ENCODE results near the gene SLC10A3.

The SLC10A3 gene

DNA sequence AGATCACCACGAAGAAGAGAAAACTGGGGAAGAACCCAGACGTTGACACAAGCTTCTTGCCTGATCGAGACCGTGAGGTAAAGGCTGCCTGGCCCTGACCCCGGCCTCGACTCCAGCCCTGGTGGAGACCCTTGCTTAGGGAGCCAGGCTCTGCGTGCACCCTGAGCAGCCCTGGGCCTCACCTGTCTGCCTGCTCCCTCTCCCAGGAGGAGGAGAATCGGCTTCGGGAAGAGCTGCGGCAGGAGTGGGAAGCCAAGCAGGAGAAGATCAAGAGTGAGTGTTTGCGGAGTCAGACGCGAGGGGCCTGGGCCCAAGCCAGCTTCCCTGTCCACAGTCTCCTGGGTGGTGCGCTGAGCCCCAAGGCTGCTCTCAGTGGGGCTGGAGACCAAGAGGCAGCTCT lies 41.9 kb downstream of the SLC10A3 start:
- DNase-seq (ENCODE audit: low read depth), result no peak
- H3K4me3 ChIP-seq (ENCODE audit: control insufficient read depth, low read depth, low read length), result no peak overlapping the region
- TF ChIP-seq, protein P1, sequence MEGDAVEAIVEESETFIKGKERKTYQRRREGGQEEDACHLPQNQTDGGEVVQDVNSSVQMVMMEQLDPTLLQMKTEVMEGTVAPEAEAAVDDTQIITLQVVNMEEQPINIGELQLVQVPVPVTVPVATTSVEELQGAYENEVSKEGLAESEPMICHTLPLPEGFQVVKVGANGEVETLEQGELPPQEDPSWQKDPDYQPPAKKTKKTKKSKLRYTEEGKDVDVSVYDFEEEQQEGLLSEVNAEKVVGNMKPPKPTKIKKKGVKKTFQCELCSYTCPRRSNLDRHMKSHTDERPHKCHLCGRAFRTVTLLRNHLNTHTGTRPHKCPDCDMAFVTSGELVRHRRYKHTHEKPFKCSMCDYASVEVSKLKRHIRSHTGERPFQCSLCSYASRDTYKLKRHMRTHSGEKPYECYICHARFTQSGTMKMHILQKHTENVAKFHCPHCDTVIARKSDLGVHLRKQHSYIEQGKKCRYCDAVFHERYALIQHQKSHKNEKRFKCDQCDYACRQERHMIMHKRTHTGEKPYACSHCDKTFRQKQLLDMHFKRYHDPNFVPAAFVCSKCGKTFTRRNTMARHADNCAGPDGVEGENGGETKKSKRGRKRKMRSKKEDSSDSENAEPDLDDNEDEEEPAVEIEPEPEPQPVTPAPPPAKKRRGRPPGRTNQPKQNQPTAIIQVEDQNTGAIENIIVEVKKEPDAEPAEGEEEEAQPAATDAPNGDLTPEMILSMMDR (IDR thresholded peaks at IDR 0.05; ENCODE audit: control insufficient read depth, insufficient read depth, low read depth, low read length, missing control alignments), result no peak

DNA sequence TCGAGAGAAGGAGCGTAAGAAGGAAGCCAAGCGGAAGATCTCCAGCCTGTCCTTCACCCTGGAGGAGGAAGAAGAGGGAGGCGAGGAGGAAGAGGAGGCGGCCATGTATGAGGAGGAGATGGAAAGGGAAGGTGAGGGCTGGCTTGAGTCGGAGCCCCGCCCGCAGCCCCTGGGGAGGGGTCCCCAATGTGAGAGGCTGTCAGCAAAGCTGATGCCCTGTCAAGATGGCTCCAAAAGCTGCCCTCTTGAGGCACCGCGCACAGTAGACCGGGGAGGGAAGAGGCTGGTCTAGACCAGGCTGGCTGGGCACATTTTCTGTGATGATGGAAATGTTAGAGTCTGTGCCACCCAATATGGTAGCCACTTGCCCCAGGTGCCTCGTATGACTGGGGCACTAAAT lies 44.0 kb downstream of the SLC10A3 start:
- TF ChIP-seq, protein P1 (IDR thresholded peaks at IDR 0.05; ENCODE audit: control insufficient read depth, insufficient read depth, low read depth, low read length, missing control alignments), result no peak
- no peak for DNase-seq (ENCODE audit: low read depth)
- H3K4me3 ChIP-seq (ENCODE audit: control insufficient read depth, low read depth, low read length), result no peak overlapping the region

DNA sequence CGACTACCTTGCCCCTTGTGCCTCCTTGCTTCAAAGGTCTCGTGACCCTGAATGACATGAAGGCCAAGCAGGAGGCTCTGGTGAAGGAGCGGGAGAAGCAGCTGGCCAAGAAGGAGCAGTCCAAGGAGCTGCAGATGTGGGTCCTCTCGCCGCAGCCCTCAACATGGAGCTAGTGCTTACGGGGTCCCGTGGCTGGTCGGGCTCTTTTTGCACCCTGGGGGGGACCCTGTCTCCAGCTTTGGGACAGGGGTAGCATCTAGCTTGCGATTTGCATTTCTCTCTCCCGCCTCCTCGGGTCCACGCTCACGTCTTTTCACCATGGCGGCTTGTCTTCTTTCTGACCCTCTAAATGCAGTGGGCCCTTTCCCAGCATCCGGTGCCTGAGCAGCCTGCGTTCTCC lies 44.7 kb downstream of the SLC10A3 start:
- TF ChIP-seq, protein P1 (IDR thresholded peaks at IDR 0.05; ENCODE audit: control insufficient read depth, insufficient read depth, low read depth, low read length, missing control alignments), result no peak
- H3K4me3 ChIP-seq (ENCODE audit: control insufficient read depth, low read depth, low read length), result no peak overlapping the region
- no peak for DNase-seq (ENCODE audit: low read depth)

DNA sequence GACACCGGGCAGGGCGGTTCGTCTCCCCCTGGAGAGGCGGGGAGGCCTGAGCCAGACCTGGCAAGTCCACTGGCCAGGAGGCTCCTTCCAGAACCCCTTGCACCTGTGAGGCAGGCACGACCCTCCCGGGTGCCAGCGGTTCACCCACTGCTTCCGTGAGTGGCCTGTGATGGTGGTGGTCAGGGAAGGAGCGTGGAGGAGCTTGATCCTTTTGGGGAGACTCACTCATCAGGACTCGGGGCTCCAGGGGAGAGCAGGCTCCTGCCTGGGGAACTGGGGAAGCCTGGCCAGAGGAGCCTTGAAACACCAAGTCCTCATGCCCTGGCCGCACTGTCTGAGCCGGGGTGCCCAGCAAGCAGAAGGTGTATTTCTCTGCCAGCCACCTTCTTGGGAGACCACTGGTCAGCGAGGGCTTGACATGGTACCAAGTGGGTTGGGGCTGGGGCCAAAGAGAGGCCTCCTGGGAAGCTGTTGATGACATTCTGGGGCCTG lies 45.6 kb downstream of the SLC10A3 start:
- H3K4me3 ChIP-seq (ENCODE audit: control insufficient read depth, low read depth, low read length), result peak overlapping the region; percentile 56
- TF ChIP-seq, protein P1 (IDR thresholded peaks at IDR 0.05; ENCODE audit: control insufficient read depth, insufficient read depth, low read depth, low read length, missing control alignments), result no peak
- no peak for DNase-seq (ENCODE audit: low read depth)

DNA sequence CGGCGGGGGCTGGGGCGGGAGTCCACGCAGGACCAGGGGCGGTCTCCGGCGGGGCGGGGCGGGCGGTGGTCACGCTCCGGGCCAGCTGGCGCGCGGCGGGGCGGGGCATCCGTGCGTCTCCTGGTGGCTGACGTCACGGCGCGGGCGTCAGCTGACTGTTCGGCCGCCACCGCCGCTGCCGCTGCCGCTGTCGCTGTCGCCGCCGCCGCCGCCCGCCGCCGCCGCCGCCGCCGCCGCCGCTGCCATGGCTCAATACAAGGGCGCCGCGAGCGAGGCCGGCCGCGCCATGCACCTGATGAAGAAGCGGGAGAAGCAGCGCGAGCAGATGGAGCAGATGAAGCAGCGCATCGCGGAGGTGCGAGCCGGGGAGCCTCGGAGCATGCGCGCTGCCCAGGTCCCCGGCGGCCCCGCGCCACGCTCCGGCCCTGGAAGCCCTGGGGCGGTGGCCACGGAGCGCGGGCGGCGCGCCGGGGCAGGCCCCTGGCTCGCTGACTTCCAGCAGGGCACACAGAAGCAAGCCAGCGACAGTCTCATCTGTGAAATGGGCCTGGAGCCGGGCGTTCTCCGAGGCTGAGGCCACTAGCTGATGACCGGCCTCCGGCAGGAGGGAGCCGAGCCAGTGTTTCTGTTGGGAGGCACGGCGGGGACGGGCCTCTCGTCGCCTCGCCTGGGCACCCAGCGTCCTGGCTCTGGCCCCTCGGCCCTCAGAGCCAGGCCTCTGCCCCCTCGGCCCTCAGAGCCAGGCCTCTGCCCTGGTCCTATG lies 46.3 kb downstream of the SLC10A3 start, which contains the start of gene FAM50A:
TSS of gene FAM50A (plus strand) at position 150 of the 763 bp plus-strand sequence. CDS start at position 245, 95 bp downstream.
- DNase-seq (ENCODE audit: low read depth), result no peak
- TF ChIP-seq, protein P1 (IDR thresholded peaks at IDR 0.05; ENCODE audit: control insufficient read depth, insufficient read depth, low read depth, low read length, missing control alignments), result no peak
- peak within 1 kb of the TSS; percentile 56 for H3K4me3 ChIP-seq (ENCODE audit: control insufficient read depth, low read depth, low read length)

DNA sequence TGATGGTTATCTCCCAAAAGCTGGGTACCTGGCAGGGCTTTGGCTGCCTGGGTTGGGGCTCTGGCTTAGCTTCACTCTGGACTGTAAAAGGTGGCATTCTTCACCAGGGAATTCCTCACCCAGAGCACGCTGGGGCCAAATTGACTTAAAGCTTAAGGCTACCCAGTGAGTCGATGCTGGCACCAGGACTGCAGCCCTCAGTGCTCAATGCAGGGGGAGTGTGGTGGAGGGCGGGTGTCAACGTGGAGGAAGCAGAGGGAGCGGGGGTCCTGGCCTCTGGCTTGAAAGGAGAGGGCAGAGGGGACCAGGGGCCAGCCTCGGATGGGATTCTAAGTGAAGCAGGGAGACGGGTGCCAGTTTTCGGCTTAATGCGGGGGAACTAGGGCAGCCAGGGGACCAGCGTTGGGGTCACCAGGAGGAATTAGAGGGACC lies 46.9 kb downstream of the SLC10A3 start:
- H3K4me3 ChIP-seq (ENCODE audit: control insufficient read depth, low read depth, low read length), result peak overlapping the region; percentile 38
- TF ChIP-seq, protein P1 (IDR thresholded peaks at IDR 0.05; ENCODE audit: control insufficient read depth, insufficient read depth, low read depth, low read length, missing control alignments), result no peak
- DNase-seq (ENCODE audit: low read depth), result no peak
